ENCODE results near the gene CALML3.

CALML3 gene

DNA sequence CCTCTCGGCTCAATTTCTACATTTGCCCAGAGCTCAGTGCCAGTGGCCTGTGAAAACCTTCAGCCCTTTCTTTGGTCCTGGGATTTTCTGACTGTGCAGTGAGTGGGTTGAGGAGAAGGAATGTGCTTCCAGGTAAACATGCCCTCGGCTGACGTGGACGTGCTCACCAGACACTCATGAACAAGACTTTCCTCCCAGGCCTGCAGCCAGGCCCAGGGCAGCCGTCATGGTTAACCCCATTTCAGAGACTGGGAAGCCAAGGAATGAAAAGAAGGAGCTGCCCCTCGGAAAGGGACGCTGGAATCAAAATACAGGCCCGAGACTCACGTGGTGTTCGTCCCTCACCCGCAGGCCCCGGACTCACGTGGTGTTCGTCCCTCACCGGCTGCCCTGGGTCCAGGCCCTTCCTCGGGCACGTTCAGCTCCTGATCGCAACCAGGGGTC is 16.6 kb upstream of the CALML3 start:
- DNase-seq, result no peak

DNA sequence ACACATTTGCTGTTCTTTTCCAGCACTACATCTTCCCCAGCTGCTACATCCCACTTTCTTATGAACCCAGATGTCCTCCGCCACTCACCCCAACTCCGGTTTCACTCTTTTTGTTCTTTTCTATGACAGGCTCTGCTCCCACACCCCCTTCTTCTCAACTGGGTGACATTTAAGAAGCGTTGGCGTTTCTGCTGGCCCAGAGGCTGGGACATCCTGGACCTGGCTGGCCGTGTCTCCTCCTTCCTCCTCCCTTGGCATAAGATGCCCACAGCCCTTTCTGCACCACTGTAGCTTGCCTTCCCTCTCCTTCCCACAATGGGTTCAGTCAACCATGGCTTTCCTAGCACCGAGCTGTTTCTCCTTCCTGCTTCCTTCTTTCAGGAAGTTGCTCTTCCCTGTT is 16.0 kb upstream of the CALML3 start:
- no peak for DNase-seq

DNA sequence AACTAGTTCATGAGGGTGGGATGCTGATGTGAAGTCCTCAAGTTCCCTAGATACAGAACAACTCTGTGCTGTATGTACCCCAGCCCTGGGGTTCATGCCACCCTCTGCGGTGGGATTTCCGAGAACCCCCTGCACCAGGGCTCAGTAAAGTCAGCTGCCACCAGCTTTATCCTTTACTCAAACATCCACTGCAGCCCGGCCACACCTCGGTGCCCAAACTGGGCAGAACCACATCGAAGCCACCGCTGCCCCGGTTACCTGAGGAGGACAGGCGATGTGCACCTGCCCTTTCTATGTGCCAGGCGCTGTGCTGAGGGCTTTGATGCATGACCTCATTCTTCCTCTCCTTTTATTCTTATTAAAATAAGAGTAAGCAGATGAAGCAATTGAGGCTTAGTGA is 15.5 kb upstream of the CALML3 start:
- DNase-seq, result peak; percentile 11

DNA sequence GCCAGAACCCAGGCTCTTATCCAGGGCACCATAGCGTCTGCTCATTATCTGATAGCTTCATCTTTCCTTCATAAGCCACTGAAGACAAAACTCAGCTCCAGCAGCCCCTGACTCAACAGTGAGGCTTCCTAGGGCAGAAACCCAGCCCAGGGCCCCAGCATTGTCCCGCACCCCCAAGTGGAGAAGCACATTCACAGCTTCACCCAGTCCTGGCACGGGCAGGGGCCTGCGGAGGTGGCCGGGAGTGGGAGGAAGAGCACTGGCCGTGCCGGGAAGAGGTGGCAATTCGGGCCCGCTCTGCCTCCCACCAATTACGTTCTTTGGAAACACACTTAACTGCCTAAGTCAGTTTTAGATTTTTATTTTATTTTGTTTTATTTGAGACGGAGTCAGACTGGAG is 15.1 kb upstream of the CALML3 start:
- DNase-seq, result no peak

DNA sequence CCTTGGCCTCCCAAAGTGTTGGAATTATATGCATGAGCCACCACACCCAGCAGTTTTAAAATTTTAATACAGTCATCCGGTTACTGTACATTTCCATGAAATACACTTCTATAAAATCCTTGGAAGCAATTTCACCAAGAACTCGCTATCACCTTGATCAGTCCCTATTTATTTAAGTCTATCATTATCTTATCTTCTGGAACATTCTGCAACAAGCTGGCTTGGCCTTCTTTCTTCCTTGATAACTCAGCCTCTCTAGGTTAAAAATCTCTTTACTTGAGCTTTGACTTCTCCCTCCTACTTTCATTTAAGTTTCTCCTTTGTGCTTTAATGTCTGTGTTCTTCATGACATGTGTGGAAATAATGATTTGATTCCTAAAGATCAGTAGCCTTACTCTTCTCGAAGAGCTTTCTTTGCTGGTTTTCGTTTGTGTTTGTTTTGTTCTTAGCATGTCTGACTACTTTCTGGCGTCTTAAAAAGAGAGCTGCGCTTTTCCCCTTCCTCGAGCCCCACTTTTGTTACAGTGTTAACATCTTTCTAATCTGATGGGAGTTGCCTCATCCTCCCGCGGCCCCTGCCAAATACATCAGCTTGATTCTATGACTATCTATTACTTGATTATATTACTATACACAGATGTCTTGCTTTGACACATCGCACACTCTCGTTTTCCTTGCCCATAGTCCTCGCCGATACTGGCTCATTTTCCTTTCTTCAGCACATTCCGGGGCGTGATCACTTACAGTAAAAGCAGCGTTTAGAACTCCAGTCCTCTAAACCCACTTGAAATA is 14.3 kb upstream of the CALML3 start:
- no peak for DNase-seq

DNA sequence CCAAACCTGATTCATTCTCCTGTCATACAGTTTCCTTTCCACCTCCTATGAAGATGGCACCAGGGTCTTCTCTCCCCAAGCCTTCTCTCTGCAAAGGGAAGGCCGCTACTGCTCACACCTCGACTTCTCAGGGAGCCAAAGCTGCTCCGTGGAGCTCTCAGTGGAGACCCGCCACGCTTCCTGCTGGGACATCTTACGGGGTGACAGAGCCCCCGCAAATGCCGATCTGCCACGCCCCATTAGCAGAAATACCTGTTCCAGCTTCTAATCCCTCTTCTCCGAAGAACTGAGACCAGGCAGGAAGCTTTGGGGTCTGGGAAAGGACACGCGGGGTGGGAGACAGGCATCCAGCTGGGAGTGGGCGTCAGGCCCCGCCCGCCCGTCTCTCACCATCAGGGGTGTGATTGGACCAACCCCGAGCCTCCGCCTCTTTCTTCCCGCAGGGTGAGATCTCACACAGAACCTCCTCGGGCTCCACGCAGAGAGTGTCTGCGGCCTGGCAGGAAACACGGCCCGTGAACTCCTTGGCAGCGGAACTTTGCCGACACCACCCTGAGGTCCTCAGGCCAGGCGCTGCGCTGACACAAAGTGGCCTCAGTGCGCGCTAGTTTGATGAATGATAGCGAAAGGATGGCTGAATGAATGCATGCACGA is 13.4 kb upstream of the CALML3 start:
- no peak for DNase-seq

DNA sequence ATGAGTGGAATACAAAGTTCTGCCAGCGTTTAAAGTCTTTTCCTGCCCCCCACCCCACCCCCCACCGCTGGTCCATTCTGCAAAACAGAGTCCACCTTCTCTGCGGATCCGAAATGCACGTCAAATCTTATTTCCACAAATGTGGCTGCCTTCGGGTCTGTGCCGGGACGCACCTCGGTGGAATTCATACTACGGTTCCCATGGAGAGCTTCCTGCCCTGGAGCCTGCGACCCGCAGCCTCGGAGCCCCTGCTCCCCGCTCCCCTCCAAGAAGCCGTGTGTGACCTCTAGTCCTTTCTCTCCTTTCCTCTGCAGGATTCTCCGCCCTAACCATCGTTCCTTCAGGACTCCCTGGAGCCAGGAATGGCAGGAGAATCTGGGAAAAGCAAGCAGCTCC is 12.9 kb upstream of the CALML3 start:
- DNase-seq, result no peak

DNA sequence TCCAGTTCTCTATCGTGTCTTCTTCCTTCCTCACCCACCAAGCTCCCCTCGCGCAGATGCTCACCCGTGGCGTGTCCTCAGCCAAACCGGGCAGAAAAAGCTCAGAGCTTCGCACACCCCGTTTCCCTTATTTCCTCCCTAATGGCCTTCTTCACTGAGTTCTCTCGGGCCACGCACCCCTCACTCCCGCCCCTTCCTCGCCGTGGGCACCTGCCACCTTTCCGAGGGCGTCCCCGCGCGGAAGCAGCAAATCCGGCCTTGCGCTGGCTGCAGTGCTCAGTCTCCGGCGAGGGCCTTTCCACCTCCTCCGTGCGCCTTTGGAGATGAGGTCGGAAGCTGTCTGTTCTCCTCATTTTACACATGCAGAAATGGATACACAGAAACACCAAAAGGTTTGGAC is 12.4 kb upstream of the CALML3 start:
- DNase-seq, result no peak

DNA sequence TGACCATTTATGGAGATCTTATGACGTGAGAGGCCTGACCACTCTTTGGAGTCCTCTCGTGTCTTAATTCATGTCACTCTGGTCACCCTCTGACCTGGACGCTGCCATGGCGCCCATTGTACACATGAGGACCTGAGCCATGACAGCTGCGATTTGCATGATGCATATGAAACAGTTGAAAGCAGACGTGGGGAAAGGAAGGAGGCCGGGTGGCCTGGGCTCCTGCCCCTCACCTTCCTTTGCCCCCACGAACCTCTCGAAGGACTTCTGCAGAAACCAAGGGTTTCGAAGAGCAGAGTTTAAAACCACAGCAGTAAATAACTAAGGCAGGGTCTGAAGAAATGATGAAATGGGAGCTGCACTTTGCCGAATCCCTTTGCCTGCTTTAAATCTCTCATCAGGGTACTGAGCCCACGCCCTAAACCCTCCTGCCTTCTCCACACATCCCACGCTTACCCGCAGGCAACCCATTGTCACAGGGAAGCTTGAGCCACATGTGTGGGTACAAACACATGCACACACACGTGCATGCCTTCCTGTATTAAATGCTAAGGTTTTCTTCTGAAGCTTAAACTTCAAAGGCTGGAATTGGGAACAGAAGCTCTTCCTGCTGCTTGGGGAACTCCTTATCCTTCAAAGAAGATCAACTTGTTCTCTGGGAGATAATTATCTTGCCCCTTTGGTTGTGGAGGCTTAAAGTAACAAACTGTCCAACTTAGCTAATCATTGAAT is 11.7 kb upstream of the CALML3 start:
- DNase-seq, result no peak

DNA sequence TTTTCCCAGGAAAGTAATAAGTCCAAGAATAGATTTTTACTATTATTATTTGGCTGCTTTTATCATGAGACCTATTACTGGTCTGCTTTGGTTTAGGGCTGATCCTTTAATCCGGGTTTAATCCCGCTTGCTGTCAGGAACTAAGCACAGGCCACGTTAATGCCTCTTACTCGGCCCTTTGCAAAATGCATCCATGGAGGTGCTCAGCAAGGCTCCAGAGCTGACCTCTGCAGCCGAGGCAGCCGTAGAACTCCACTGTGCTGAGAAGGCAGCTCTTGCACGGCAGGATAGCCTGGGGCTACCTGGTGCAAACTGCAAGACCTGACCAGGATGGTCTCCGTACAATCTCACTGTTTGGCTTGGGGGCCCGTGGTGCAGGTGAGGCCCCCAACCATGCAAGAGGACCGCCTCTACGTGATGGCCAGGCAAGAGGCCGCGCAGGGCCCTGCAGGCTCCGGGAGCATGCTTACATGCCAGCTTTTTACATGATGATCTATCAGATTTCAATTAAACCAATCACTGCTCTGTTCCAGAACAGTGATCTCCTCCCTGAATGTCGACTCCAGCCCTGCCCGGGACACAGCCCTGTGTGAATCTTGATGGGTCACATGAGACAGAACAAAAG is 10.4 kb upstream of the CALML3 start:
- DNase-seq, result no peak

DNA sequence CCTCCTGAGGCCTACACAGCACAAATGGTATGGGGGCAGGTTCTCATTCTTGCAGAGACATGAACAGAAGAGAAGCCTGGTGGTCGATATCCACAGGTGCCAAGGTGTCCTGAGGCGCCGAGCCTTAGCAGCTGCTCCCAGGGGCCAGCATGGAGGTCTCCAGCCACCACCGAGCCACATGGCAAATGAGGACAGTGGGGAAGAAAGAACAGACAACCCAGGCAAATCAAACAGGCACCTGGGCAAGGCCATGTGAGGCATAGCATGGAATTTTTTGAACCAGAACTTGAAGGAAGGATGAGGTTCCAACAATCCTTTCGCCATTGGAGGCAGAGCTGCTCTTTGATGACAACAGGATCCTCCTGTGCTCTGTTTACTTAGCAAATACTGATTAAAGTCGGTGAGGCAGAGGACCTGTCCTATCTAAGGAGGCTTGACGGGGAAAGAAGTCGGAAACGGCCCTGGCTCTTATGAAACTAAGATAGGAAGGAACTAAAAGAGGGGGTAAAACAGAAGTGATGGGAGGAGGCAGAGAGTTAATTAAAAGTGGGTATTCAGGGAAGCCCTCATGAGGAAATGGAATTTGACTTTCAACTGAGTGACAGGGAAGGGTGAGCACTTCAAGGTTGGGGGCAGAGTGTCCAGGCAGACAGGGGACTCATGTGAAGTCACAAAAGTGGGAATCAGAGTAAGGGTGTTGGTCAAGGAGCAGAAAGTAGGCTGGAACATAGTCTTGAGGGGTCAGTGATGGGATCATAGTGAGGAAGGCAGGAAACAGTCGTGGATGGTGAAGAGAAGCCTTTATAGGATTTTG is 8.6 kb upstream of the CALML3 start:
- DNase-seq, result no peak

DNA sequence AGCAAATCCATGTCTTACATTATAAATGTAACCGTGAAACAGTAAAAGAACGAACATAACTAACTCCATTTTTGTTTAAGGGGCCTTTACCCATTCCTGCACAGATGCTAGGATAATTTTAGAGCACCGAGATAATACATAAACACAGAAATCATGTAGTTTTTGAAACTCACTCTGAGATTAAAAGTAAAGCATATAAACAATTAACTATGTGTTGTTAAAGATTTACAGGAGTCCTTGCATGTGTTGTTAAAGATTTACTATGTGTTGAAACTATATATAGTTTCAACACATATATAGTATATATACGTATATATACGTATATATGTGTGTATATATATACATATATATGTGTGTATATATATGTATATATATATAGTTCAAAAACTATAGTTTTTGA is 7.2 kb upstream of the CALML3 start:
- no peak for DNase-seq

DNA sequence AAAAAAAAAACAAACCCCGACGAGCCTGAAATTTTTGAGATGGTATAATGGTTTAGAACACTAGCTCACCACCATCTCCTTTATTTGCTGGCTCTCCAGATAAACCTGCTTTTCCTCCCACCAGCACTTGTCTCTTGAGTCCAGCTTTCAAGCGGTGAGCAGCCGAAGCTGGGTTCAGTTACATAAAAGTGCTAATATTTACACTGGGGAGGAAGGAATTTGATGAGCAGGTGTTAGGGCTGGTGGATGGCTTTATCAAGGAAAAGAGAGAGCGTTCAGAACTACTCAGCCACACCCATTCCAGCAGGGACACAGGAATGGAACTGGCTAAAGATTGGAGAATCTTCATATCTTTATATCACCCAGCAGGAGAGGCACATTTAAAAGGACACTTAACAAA is 6.6 kb upstream of the CALML3 start:
- peak; percentile 84 for DNase-seq

DNA sequence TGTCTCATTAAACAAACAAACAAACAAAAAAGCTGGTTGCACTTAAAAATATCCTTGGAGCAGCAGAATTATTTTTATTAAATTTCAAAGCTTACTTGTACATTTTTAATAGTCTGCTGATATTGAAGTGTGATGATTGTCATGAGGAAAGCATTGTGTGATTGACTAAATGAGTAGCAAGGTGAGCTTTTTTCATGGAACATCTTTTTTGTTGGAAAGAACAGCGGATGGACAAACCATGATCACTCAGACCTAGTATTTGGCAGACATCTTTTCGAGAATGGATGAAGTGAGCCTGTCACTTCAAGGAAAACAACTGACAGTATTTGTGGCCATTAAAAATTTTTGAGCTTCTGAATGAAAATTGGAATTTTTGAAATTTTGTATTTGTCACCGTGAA is 5.7 kb upstream of the CALML3 start:
- no peak for DNase-seq

DNA sequence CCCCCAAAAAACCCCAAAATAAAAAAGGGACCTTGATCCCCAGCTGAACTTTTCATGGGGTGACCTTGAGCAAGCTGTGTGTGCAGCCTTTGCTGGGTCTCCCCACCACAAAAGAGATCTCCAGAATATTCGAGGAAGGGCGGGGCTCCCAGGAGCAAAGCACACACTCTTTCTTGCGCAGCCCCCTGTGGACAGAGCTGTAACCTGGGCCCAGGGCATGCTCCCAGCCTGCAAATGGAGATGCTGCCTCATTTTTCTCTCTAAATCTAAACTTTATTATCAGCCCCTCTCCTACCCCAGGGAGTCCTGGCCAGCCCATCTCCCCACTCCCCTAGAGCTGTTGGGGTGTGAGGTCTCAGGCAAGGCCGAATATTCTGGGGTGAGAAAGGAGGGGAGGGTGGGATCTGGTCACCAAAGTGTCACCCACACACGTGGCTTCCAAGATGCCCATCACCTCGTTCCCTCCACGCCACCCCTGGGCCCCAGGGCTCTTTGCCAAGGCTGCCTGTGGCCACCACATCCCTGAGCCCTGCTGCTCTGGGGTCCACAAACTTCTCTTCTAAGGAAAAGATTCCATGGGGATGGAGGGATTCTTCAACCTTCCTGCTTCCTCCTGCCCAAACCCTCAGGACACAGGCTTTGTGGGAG is 1.7 kb upstream of the CALML3 start:
- no peak for DNase-seq

DNA sequence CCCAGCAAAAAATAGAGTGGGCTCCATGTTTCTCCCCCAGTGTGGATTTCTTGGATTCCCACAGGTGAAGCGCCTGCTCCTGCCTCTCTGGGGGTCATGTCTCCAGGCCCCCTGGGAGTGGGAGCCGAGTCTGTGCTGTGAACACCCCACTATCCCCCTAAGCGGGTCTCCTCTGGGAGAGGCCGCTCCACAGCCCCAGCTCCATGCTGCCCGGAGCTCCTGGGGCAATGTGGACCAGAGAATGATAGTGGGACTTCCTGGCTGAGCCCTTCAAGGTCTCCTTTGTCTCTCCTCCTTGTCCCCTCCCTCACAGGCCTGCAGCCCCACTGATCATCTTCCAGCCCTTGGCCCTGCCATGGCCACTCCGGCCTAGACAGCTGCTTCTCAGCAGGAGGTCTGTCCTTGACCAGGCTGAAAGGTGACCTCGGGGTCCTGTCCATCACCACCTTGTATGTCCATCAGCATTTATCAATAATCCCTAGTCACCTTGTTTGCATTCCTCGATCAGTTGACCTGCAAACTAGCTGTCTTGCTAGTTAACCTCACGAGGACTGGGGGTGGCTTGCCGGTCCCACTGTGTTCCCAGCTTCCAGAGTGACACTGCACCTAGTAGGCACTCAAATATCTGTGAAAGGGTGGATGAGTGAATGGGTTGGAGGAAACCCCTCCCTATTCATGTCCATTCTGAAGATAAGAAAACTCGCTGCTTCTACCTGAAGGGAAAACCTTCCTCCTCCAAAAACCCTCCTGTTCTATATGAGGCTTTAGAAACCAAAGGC is 776 bp upstream of the CALML3 start:
- DNase-seq, result no peak

DNA sequence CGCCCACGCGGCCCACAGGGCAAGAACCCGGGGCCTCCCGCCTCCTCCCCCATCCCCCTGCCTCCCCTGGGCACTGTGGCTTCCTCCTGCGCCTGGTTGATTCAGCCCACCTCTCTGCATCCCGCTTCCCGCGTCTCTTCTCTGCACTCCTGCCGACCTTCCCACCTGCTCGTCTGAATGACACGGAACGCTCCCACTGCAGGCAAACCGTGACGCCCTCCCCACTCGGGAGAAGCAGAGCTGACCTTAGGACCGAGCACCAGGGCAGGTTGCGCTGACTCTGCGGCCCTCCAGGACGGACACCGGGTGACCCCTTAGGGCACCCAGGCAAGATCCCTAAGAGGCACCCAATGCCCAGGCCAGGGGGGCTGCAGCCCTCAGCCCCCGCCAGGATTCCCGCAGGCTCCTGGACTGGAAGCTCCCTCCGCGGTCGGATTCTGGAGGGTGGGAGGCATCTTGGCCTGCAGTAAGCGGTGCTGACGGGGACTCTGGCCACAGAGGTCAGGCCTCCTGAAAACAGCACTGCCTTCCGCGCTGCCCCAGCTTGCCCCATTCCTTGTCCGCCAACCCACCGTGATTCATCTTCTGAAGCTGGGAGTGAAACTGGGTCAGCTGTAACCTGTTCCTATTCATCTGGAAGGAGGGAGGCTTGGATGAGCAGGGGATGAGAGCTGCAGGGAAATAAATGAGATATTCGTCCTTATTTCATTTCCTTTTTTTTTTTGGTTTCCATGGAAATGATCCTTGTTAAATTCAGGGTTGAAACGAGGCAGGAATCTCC is 990 bp downstream of the CALML3 start:
- no peak for DNase-seq

DNA sequence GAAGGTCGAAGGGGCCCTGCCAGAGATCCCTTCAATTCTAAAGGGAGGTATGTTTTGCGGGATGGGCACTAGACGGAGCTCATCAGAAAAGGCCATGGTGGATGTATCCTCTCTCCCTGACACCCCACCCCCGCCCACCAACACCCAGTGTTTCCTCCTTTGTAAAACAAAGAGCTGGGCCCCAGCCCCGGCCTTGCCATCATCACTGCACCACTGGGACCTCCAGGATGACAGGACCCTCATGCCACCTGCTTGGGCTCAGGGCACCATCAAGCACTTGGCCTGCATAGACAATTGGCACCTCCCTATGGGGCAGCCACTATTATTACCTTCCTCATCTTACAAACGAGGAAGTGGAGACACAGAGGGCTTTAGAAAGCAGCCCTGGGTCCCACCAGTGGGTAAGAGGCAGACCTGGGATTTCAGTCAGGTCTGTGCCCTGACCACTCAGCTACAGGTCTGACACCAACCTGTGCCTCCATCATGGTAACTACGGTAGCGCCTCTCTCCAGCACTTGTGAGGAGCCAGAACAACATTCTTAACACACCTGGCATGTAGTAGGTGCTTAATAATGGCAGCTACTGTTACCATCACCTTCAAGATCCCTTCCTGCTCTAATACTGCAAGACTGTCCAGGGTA is 2.0 kb downstream of the CALML3 start:
- no peak for DNase-seq

DNA sequence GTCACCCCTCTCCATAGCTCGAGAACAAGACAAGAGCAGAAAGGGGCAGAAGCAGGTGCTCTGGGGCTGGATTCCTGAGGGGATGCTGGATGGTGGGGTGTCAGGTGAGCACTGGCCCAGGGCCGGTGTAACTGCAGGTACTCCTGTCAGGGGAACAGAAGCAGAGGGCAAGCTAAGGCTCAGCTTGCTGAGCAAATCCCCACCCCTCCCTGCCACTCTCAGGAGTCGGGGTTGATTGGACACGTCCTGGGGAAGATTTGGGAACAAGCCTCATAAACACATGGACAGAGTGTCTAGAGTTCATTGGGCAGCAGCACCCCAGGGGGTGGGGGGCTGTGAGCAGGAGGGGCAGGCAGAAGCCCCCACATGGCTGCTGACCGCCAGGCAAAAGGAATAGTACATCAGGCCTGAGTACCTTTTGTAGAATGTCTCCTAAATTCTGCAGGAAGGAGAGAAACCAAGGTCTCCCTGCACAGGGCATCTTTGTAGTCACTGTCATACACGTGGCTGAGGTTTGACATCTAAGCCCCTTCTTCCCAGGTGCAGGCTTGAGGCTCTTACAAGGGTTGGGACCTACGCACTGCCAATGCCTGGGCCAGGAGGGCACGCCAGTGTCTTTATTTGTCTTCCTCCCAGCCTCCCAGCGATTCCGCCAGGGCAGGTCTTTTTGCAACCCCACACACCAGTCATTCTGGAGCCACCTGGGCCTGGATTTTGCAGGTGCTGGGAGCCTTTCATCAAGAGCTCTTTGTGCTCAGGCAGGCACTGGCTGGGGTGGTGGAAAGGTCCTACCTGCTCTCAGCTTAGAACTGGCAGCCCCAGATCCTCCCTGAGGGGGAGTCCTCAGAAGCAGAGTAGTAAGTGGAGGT is 2.8 kb downstream of the CALML3 start:
- DNase-seq, result no peak

Data from NCI-H1092 treated with DMSO at 0.1 percent for 48 hours (cell line).